Calu3 (cell line): ENCODE results near the gene STIM2. TPM values are rescaled to one million over a fixed set of nuclear protein-coding genes. Genes with fewer than 3 reads are reported as not detected.

Experiments
- BruUV-seq: library from RNA; stranded (reverse); fragments of 400-500 nt; replicated peaks from 2 replicates; lab custom pipeline; 2021; lab: Mats Ljungman, UMichigan
- CTCF ChIA-PET: fragments of 300-600 bp; sonication (Branson Sonifier 250); formaldehyde crosslinking; loops from one replicate; lab custom pipeline; 2022; ENCODE audit warnings: antibody characterized with exemption; lab: Charles Lee
- DNase-seq: peaks from one replicate; pipeline ENCODE4 v3.0.0; 2022
- H3K27ac Mint-ChIP-seq: one replicate; pipeline ENCODE4 v1.8.0; 2022; ENCODE audit warnings: mixed read lengths; ENCODE audit not compliant: unreplicated experiment
- H3K27me3 Mint-ChIP-seq: one replicate; pipeline ENCODE4 v1.8.0; 2022; ENCODE audit warnings: mixed read lengths; ENCODE audit not compliant: unreplicated experiment
- H3K36me3 Mint-ChIP-seq: one replicate; pipeline ENCODE4 v1.8.0; 2022; ENCODE audit warnings: mild to moderate bottlenecking, moderate library complexity, mixed read lengths; ENCODE audit not compliant: insufficient read depth, unreplicated experiment
- H3K4me1 Mint-ChIP-seq: one replicate; pipeline ENCODE4 v1.8.0; 2022; ENCODE audit warnings: mild to moderate bottlenecking, low read depth, mixed read lengths; ENCODE audit not compliant: unreplicated experiment
- H3K4me3 Mint-ChIP-seq: one replicate; pipeline ENCODE4 v1.8.0; 2022; ENCODE audit warnings: mild to moderate bottlenecking, low read depth, moderate library complexity, mixed read lengths; ENCODE audit not compliant: unreplicated experiment
- H3K9me3 Mint-ChIP-seq: one replicate; pipeline ENCODE4 v1.8.0; 2022; ENCODE audit warnings: low read depth, mixed read lengths; ENCODE audit not compliant: unreplicated experiment
- intact Hi-C: fragments of 100-400 bp; cut with micrococcal nuclease; formaldehyde crosslinking; loops from one replicate; pipeline ENCODE4 v1.10.0; 2022; ENCODE audit not compliant: unreplicated experiment
- total RNA-seq: library from RNA; stranded (reverse); gene quantifications from 2 replicates; pipeline ENCODE4 v1.2.3, GENCODE V29; 2022
- TF ChIP-seq, protein P1 (sequence below): fragments of 200-600 bp; IDR thresholded peaks from one replicate; pipeline ENCODE4 v1.8.0; 2022; ENCODE audit warnings: antibody characterized with exemption; ENCODE audit not compliant: unreplicated experiment

STIM2 gene
- total RNA-seq, 1 experiment from 2014 or later = 24.2 TPM

DNA sequence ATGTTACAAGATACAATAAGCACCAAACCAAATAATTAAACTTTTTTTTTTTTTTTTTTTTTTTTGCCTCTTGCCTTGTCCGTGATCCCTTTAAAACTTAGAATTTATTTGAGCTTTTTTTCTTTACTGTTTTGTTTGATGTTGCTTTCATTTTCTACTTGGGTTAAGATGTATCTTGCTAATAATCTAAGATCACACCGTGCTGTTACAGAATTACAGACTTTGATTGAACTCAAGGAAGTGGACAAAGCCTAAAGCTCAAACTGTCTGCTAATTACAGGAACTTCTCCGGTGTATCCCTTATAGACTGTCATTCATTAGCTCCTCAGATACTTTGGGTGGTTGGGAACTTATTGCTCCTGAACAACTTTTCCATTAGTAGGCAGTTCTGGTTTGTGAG is 26.5 kb downstream of the STIM2 start:
- H3K9me3 Mint-ChIP-seq = no peaks in the 10 kb centered on the region
- H3K27me3 Mint-ChIP-seq = no peaks in the 10 kb centered on the region
- DNase-seq = no peak
- no peaks in the 10 kb centered on the region for H3K36me3 Mint-ChIP-seq
- H3K4me3 Mint-ChIP-seq = no peak overlapping the region
- TF ChIP-seq, protein P1, sequence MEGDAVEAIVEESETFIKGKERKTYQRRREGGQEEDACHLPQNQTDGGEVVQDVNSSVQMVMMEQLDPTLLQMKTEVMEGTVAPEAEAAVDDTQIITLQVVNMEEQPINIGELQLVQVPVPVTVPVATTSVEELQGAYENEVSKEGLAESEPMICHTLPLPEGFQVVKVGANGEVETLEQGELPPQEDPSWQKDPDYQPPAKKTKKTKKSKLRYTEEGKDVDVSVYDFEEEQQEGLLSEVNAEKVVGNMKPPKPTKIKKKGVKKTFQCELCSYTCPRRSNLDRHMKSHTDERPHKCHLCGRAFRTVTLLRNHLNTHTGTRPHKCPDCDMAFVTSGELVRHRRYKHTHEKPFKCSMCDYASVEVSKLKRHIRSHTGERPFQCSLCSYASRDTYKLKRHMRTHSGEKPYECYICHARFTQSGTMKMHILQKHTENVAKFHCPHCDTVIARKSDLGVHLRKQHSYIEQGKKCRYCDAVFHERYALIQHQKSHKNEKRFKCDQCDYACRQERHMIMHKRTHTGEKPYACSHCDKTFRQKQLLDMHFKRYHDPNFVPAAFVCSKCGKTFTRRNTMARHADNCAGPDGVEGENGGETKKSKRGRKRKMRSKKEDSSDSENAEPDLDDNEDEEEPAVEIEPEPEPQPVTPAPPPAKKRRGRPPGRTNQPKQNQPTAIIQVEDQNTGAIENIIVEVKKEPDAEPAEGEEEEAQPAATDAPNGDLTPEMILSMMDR = no peak
- intact Hi-C loops = no loop called here
- H3K4me1 Mint-ChIP-seq = no peaks in the 10 kb centered on the region
- no TSS peak for BruUV-seq
- H3K27ac Mint-ChIP-seq = no peak overlapping the region
- CTCF ChIA-PET = interaction anchor here (0.6 to 1.2 kb wide), 6 partner anchors 30 to 501 kb away, joined by 3 to 7 read pairs (median 4); no protein-coding TSS in a partner anchor

DNA sequence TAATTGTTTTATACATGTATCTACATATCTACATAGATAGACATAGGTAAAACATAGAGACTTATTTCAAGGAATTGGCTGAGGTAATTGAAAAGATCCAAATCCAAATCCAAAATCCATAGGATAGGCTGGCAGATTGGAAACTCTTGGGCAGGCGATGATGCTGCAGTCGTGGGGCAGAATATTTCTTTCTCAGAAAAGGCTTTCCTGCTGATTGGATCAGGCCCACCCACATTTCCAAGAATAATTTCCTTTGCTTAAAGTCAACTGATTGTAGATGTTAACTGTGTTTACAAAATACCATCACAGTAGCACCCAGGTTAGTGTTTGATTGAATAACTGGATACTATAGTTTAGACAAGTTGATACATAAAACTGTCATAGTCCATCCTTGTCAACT is 27.2 kb downstream of the STIM2 start:
- CTCF ChIA-PET = no interaction called here
- TF ChIP-seq, protein P1 = no peak
- no TSS peak for BruUV-seq
- DNase-seq = no peak
- Mint-ChIP-seq H3K4me3 (no peak overlapping the region), H3K27me3 (no peaks in the 10 kb centered on the region), H3K9me3 (no peaks in the 10 kb centered on the region), H3K4me1 (no peaks in the 10 kb centered on the region), H3K27ac (no peak overlapping the region), H3K36me3 (no peaks in the 10 kb centered on the region)
- intact Hi-C loops = no loop called here

DNA sequence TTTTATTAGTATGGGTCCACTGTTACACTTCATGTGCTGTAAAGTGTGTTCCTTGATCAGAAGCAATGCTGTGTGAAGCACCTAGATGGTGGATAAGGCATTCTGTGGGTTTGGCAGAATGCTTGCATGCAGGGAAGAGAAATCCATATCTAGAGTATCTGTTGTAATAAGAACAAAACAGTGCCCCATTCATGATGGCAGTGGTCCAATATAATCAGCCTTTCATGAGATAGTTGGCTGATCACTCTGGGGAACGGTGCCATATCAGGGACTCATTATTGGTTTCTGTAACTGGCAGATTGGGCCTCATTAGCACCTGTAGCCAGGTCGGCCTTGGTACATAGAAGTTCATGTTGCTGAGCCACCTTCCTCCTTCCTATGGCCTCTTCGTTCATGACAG is 28.7 kb downstream of the STIM2 start:
- Mint-ChIP-seq H3K27ac (no peak overlapping the region), H3K4me1 (no peaks in the 10 kb centered on the region), H3K4me3 (no peak overlapping the region), H3K9me3 (no peaks in the 10 kb centered on the region), H3K27me3 (no peaks in the 10 kb centered on the region), H3K36me3 (no peaks in the 10 kb centered on the region)
- BruUV-seq = no TSS peak
- CTCF ChIA-PET = no interaction called here
- intact Hi-C loops = no loop called here
- TF ChIP-seq, protein P1 = no peak
- DNase-seq = no peak

DNA sequence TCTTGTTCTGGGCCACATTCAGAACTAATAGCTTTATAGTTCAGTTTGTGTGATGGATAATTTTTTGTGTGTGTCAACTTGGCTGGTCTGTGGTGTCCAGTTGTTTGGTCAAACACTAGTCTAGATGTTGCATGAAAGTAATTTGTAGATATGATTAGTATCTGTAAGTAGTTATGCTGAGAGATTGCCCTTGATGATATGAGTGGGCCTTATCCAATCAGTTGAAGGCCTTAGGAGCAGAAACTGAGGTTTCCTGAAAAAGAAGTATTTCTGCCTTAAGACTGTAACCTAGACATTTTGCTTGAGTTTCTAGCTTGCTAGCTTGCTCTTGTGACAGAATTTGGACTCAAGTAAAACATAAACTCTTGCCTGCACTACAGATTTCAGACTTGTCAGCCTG is 30.4 kb downstream of the STIM2 start:
- no peaks in the 10 kb centered on the region for H3K9me3 Mint-ChIP-seq
- BruUV-seq = no TSS peak

More for the DNA sequence above, 30.4 kb downstream of the STIM2 start:
- Mint-ChIP-seq H3K4me1 (no peaks in the 10 kb centered on the region), H3K27me3 (no peaks in the 10 kb centered on the region), H3K36me3 (no peaks in the 10 kb centered on the region), H3K4me3 (no peak overlapping the region), H3K27ac (no peak overlapping the region)
- CTCF ChIA-PET = no interaction called here
- TF ChIP-seq, protein P1 = no peak
- intact Hi-C loops = no loop called here
- DNase-seq = no peak
